Activated T-helper 1 cell treated with anti-CD3 and anti-CD28 coated beads, Interleukin-2, amount 50 U/mL, for 16 hours (primary cell): ENCODE measurements around the gene SLCO4A1.
"Not testable (repeated sequence)": the region's sequence is repeated elsewhere in the genome, so short reads cannot be mapped to it uniquely, and the experiment has no call there.

Experiments
- DNase-seq, 2 donors: peaks; one replicate each; pipeline ENCODE4 v3.0.0-alpha.2; 2020; ENCODE audit warnings: low read depth in 1 of 2, low spot score in 1 of 2

Gene SLCO4A1

GRCh38 chr20:62622178-62622876, 20.0 kb upstream of the SLCO4A1 start:
- DNase-seq, result no peak

GRCh38 chr20:62622877-62623487, 19.3 kb upstream of the SLCO4A1 start:
- DNase-seq, result no peak

- DNase-seq, result peak; percentile 58 to 70
Observed at GRCh38 chr20:62623488-62624324, 18.6 kb upstream of the SLCO4A1 start.

GRCh38 chr20:62624325-62624690, 18.0 kb upstream of the SLCO4A1 start:
- DNase-seq, result no peak

GRCh38 chr20:62624719-62625453, 17.4 kb upstream of the SLCO4A1 start:
- no peak for DNase-seq

- no peak for DNase-seq
Observed at GRCh38 chr20:62625516-62625915, 16.8 kb upstream of the SLCO4A1 start.

GRCh38 chr20:62625921-62626547, 16.3 kb upstream of the SLCO4A1 start:
- DNase-seq, result no peak

GRCh38 chr20:62627425-62627824, 14.9 kb upstream of the SLCO4A1 start:
- DNase-seq, result not testable (repeated sequence)

- no peak for DNase-seq
Observed at GRCh38 chr20:62627901-62628612, 14.2 kb upstream of the SLCO4A1 start.

GRCh38 chr20:62628691-62629090, 13.6 kb upstream of the SLCO4A1 start:
- DNase-seq, result no peak

- DNase-seq, result no peak
Observed at GRCh38 chr20:62629864-62630470, 12.3 kb upstream of the SLCO4A1 start.

- DNase-seq, result no peak
Observed at GRCh38 chr20:62631336-62632308, 10.7 kb upstream of the SLCO4A1 start.

- DNase-seq, result no peak
Observed at GRCh38 chr20:62632575-62633090, 9.7 kb upstream of the SLCO4A1 start.

- no peak for DNase-seq
Observed at GRCh38 chr20:62633598-62634329, 8.5 kb upstream of the SLCO4A1 start.

- no peak for DNase-seq
Observed at GRCh38 chr20:62634330-62634967, 7.9 kb upstream of the SLCO4A1 start.

- DNase-seq, result no peak
Observed at GRCh38 chr20:62635232-62635631, 7.1 kb upstream of the SLCO4A1 start.

- no peak for DNase-seq
Observed at GRCh38 chr20:62635852-62636251, 6.5 kb upstream of the SLCO4A1 start.
